HT-29 (cell line): ENCODE measurements around the gene DNAH10. TPM values are rescaled to one million over a fixed set of nuclear protein-coding genes. Genes with fewer than 3 reads are reported as not detected.

Experiments
- DNase-seq: peaks from one replicate; pipeline ENCODE4 v3.0.0-alpha.2; 2015; ENCODE audit warnings: low spot score
- total RNA-seq: library from RNA; depleted of rRNA; stranded (reverse); fragments of >200 nt; shearing (Covaris generic); gene quantifications from 2 replicates; pipeline ENCODE4 v1.2.3, GENCODE V29; 2014; rRNA removed

DNAH10 gene, protein sequence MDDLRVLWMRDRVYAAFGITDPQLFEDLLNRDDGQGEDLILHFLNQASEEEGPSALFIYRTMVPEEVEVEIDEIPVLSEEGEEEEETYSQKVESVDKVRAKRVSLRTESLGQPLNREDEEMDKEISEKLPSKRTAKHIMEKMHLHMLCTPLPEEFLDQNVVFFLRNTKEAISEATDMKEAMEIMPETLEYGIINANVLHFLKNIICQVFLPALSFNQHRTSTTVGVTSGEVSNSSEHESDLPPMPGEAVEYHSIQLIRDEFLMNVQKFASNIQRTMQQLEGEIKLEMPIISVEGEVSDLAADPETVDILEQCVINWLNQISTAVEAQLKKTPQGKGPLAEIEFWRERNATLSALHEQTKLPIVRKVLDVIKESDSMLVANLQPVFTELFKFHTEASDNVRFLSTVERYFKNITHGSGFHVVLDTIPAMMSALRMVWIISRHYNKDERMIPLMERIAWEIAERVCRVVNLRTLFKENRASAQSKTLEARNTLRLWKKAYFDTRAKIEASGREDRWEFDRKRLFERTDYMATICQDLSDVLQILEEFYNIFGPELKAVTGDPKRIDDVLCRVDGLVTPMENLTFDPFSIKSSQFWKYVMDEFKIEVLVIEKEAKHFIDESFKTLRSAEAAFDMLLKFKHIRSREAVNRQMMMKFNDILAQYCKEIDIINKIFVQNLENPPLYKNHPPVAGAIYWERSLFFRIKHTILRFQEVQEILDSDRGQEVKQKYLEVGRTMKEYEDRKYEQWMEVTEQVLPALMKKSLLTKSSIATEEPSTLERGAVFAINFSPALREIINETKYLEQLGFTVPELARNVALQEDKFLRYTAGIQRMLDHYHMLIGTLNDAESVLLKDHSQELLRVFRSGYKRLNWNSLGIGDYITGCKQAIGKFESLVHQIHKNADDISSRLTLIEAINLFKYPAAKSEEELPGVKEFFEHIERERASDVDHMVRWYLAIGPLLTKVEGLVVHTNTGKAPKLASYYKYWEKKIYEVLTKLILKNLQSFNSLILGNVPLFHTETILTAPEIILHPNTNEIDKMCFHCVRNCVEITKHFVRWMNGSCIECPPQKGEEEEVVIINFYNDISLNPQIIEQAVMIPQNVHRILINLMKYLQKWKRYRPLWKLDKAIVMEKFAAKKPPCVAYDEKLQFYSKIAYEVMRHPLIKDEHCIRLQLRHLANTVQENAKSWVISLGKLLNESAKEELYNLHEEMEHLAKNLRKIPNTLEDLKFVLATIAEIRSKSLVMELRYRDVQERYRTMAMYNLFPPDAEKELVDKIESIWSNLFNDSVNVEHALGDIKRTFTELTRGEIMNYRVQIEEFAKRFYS (N-terminal part only)
- total RNA-seq = under 0.01 TPM in 1 of 2 replicates, not detected in the other

DNA sequence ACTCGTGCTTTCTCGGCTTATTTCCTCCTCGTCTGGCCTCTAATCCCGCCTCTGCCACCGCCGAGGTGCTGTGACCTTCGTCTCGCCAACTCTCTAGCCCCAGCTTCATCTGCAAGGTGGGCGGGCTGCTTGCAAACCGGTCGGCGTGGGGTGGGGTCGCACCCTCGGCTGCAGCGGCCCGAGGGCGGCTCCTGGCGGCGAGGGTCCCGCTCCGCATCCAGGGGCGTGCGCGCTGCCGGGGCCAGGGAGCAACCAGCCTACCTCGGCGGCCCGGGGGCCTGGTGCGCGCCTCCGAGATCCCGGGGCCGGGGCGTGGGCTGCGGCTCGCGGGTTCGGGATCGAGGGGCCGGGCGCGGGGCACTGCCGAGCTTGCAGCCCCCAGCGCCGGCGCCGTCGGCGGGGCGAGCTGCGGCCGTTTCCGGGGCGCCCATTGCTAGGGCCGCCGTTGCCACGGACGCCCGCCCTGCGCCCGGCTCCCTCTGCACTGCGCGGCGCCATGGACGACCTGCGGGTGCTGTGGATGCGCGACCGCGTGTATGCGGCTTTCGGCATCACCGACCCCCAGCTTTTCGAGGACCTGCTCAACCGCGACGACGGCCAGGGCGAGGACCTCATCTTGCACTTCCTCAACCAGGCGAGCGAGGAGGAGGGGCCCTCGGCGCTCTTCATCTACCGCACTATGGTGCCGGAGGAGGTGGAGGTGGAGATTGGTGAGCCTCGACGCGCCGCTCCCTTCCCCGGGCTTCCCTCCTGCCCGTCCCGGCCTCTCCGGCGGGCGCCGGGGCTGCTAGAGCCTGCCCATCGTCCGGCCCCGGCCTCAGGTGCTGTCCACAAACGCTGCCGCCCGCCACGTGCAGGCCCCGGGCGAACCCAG is at the start of gene DNAH10:
Gene DNAH10, plus strand, starts transcription at position 461 of the 874 bp plus-strand sequence. Its CDS starts 36 bp downstream, at position 497.
- DNase-seq = peak; percentile 44

- peak; percentile 13 for DNase-seq
These were observed 49.3 kb upstream of the DNAH10 start for GRCh38 chr12:123712780-123713319.

DNA sequence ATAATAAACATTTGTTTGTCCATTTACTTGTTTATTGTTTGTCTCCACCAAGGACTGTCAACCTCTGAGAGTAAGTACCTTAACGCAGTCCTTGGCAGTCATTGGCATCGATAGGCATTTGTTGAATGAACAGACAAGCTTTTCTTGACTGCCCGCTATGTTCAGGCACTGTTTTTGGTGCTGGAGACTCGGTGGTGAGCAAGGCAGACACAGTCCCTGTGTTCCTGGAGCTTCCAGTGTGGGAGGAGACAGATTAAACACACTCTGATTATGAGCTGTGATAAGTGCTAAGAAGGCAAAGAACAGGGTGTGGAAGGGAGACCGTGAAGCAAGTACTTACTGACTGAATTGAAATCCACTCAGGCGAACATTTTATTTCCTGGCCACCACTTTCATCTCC is 48.7 kb upstream of the DNAH10 start:
- peak; percentile 42 for DNase-seq

DNA sequence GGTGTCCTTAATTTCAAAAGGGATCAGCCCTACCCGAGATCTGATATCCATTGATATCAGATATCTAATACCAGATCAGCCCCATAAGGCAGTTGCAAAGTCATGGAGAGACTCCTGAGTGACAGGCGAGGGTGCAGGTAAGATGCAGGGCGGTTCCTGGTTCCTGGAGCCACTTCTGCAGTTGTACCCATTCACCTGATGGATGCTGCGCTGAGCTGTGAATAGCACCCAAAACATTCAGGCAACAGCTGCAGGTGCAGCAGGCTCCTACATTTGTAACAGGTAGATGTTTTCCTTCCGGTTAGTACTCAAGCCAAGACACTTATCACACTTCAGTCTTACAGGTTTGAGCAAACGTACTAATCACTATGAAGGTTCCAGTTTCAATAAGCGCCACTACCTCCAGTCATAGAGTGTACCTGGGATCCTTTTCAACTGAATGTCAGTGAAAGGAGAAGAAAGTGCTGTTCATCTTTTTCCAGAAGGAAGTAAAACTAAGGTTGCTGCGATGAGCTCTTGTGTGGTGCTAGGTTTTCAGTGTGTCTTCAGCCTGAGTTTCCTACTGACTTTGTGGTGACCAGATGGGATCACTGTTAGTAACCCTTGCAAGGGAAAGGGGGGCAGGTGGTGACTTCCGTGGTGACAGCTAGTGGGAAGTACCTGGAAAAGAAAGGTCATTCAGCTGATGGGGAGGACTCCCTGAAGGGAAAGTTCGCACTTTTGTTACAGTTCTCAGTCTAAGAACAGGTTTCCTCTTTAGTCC is 48.1 kb upstream of the DNAH10 start:
- no peak for DNase-seq

GRCh38 chr12:123715195-123715594 is 46.9 kb upstream of the DNAH10 start:
- no peak for DNase-seq

GRCh38 chr12:123717350-123717749 is 44.8 kb upstream of the DNAH10 start:
- no peak for DNase-seq

- DNase-seq = no peak
These were observed 41.8 kb upstream of the DNAH10 start for GRCh38 chr12:123720141-123720814.

- no peak for DNase-seq
These were observed 40.9 kb upstream of the DNAH10 start for GRCh38 chr12:123721245-123721644.

GRCh38 chr12:123723011-123723410 is 39.1 kb upstream of the DNAH10 start:
- no peak for DNase-seq

DNA sequence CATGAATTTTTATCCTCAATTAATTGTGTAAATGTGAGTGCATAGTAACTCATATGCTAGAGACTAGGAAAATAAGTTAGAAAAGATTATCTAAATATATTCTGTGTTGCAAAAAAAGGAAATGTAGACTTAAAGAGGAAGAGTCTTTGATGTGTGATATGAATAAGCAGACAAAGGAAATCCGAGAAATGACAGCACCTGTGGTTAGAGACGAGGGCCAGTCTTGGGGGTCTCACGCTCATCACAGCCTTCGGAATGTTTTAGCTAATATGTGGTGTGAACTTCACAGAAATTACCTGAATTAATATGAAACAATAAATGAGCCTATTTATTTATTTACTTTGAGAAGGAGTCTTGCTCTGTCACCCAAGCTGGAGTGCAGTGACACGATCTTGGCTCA is 38.3 kb upstream of the DNAH10 start:
- DNase-seq = no peak

- DNase-seq = no peak
These were observed 35.9 kb upstream of the DNAH10 start for GRCh38 chr12:123726244-123726643.

- DNase-seq = no peak
These were observed 35.1 kb upstream of the DNAH10 start for GRCh38 chr12:123726962-123727361.

GRCh38 chr12:123727878-123728277 is 34.2 kb upstream of the DNAH10 start:
- DNase-seq = no peak

DNA sequence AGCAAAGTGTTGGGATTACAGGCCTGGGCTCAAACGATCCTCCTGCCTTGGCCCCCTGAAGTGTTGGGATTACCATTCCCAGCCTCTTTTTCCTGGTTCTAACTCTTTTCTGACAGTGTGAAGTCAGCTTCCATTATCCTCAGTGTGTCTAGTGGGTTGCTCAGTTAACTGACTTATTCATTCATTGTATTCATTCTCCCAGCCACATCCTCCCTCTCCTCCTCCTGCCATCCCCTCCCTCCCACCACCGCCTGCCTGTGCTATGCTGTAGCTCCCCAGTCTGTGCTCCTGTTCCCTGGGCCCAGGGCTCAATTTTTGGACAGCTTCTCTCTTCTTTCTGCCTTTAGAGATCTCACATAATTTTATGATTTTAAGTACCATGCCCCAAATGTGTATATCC is 30.5 kb upstream of the DNAH10 start:
- no peak for DNase-seq

GRCh38 chr12:123732251-123732650 is 29.9 kb upstream of the DNAH10 start:
- DNase-seq = no peak

- DNase-seq = no peak
These were observed 28.9 kb upstream of the DNAH10 start for GRCh38 chr12:123733229-123733628.

DNA sequence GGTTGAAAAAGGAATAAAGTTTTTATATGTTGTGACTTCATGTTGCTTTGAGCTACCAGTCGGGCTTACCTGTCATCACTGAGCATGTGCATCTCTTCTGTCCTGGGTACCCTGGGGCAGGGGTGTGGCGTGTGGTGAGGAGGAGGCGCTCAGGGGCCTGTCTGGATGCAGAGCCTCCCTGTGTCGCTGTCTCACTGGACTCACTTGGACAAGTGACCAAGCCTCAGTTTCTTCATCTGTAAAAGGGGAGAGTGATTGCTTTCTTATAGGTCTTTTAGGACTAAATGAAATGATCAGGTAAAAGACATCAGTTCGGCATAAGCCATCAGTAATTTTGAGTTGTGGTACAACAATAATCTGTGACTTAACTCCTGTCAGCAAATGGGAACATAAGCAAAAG is 27.8 kb upstream of the DNAH10 start:
- DNase-seq = no peak

DNA sequence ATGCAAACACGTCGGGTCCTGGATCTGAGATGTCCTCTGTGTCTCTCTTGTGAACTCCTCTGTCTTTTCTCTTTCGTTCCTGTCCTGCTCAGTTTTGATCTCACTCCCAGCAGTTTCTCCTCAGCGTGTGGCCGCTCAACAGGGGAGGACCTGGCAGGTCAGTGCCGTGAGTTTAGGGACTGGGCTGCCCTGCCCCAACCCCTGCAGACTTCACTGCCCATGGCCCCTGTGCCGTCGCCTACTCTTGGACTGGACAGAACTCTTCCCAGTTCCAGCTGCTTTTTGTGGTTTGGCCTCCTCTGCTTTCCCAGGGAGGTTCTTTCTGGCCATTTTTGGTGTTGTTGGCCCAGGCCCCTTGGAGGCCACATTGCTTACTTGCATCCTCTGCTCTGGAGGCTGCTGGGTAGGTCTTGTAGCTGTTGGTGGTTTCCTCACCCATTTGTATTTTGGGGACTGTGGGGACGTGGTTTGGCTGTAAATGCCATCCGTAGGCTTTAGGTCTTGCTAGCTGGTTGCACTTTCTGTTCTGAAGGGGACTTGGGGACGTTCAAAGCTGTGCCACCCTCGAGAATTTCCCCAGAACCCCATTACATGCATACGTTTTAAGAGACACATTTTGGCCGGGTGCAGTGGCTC is 20.0 kb upstream of the DNAH10 start:
- no peak for DNase-seq
